Uterus (tissue), 2 donors: ENCODE measurements around the gene CBFA2T2.

Experiments used
- POLR2A ChIP-seq, 2 donors: fragments of 450-650 bp; IDR thresholded peaks; one replicate each; pipeline ENCODE4 v1.6.1; 2016; ENCODE audit warnings: antibody characterized with exemption in 2 of 2, mild to moderate bottlenecking in 1 of 2, moderate library complexity in 1 of 2
- TF ChIP-seq, protein P1 (sequence below), 4 experiments: fragments of 200-600 bp in 2 of 4; fragments of 450-650 bp in 2 of 4; sonication (generic) in 2 of 4; IDR thresholded peaks; one replicate each; pipeline ENCODE4 v1.5.1; 2016 to 2019; ENCODE audit warnings: antibody characterized with exemption in 4 of 4, mild to moderate bottlenecking in 2 of 4, moderate library complexity in 1 of 4

DNA sequence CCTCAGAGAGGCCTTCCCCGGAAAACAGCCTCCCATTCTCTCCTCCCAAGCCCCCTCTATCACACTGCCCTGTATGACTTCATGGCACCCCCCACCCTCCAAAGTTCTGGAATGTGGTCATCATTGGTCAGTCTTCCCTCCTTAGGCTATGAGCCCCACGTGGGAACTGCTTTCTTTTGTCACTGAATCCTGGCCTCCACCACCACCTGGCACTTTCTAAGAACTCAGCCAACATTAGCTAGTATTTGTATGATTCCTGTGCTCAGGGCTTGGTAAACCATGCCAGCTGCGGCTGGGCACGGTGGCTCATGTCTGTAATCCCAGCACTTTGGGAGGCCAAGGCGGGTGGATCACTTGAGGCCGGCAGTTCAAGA lies 204.7 kb downstream of the CBFA2T2 start:
- TF ChIP-seq, protein P1, sequence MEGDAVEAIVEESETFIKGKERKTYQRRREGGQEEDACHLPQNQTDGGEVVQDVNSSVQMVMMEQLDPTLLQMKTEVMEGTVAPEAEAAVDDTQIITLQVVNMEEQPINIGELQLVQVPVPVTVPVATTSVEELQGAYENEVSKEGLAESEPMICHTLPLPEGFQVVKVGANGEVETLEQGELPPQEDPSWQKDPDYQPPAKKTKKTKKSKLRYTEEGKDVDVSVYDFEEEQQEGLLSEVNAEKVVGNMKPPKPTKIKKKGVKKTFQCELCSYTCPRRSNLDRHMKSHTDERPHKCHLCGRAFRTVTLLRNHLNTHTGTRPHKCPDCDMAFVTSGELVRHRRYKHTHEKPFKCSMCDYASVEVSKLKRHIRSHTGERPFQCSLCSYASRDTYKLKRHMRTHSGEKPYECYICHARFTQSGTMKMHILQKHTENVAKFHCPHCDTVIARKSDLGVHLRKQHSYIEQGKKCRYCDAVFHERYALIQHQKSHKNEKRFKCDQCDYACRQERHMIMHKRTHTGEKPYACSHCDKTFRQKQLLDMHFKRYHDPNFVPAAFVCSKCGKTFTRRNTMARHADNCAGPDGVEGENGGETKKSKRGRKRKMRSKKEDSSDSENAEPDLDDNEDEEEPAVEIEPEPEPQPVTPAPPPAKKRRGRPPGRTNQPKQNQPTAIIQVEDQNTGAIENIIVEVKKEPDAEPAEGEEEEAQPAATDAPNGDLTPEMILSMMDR (IDR thresholded peaks at IDR 0.05), result no peak
- no peak for TF ChIP-seq POLR2A (IDR thresholded peaks at IDR 0.05)
